ENCODE measurements around the gene BABAM2. TPM values are rescaled to one million over a fixed set of nuclear protein-coding genes. Genes with fewer than 3 reads are reported as not detected.

BABAM2 gene
- total and polyA plus RNA-seq, 9 of the 15 experiments (the other 6 are each of a cell fraction or from before 2014, with no cell fraction given) = 10.9 to 37.4 (median 25.6) TPM

DNA sequence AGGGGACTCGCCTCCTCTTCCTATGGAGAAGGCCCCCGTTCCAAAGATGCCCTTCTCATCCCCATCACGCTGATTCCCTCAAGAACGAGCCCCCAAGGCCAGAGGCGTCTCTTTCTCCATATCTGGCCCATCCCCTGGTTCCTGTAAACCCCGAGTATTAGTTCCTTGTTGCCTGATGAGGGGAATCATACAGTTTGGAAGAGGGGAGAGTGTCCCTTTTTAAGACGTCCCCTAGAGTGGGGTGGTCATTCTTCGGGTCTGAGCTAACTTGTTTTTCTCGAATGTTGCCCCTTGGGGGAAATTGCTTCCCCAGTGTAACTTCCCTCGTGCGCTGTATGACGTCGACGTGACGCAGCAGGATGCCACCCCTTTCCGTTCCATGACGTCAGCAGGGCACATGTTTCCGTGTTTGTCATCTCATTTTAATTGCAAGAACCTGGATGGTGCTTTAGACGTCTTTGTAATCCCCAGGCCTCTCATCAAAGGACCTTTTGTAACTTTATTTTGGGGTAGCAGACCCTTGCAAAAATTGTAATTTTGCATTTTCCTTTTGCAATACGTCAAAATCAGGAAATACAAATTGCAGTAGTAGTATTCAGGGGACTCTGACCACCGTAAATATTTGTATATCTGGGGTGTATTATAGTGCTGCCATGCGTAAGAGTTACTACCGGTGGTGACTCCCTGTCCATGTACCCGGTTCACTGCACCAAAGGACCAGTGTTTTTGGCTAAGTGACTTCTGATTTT is 569 bp downstream of the BABAM2 start (continued):
- TF ChIP-seq VEZF1 (CRISPR knock-in tag; IDR thresholded peaks at IDR 0.05) (no peak), ETV5 (CRISPR knock-in tag; IDR thresholded peaks at IDR 0.05; ENCODE audit: low read depth) (0 out of 2 replicates have a peak, but pooled peaks have one; percentile 12), CHD2 (IDR thresholded peaks at IDR 0.05; ENCODE audit: low read depth, low read length) (no peak), MLX (CRISPR knock-in tag; conservative IDR thresholded peaks at IDR 0.05) (no peak), ZBTB1 (CRISPR knock-in tag; IDR thresholded peaks at IDR 0.05; ENCODE audit: borderline replicate concordance, low read depth) (no peak), ZNF239 (CRISPR knock-in tag; IDR thresholded peaks at IDR 0.05) (peak; percentile 48; the same call in 1 of the 2 replicates), HDAC1 (IDR thresholded peaks at IDR 0.05) (no peak), ZNF449 (CRISPR knock-in tag; IDR thresholded peaks at IDR 0.05) (no peak), ESRRA (IDR thresholded peaks at IDR 0.05; ENCODE audit: borderline replicate concordance, low read depth) (no peak), COPS2 (conservative IDR thresholded peaks at IDR 0.05) (no peak), ATF1 (CRISPR knock-in tag; IDR thresholded peaks at IDR 0.05) (peak; percentile 93), ATF1 (tag; IDR thresholded peaks at IDR 0.05) (peak; percentile 100), GATA2 (CRISPR knock-in tag; IDR thresholded peaks at IDR 0.05) (no peak), KAT7 (CRISPR knock-in tag; IDR thresholded peaks at IDR 0.05; ENCODE audit: borderline replicate concordance) (no peak), PHF20 (IDR thresholded peaks at IDR 0.05; ENCODE audit: partially characterized antibody) (no peak), NCOA2 (IDR thresholded peaks at IDR 0.05; ENCODE audit: partially characterized antibody in 2 of 2) (no peak), CEBPG (CRISPR knock-in tag; IDR thresholded peaks at IDR 0.05) (0 out of 2 replicates have a peak, but pooled peaks have one; percentile 7), CEBPG (tag; conservative IDR thresholded peaks at IDR 0.05 in 1 of 2, IDR thresholded peaks at IDR 0.05 in 1 of 2) (no peak), NFIC (IDR thresholded peaks at IDR 0.05) (no peak), CSDE1 (IDR thresholded peaks at IDR 0.05) (peak in 1 of 2 experiments; percentile 94; a peak in 2 of 4 replicates)
- TF ChIP-seq, protein P1, sequence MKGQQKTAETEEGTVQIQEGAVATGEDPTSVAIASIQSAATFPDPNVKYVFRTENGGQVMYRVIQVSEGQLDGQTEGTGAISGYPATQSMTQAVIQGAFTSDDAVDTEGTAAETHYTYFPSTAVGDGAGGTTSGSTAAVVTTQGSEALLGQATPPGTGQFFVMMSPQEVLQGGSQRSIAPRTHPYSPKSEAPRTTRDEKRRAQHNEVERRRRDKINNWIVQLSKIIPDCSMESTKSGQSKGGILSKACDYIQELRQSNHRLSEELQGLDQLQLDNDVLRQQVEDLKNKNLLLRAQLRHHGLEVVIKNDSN (CRISPR knock-in tag; IDR thresholded peaks at IDR 0.05) = peak; percentile 70
- TF ChIP-seq, protein P2, sequence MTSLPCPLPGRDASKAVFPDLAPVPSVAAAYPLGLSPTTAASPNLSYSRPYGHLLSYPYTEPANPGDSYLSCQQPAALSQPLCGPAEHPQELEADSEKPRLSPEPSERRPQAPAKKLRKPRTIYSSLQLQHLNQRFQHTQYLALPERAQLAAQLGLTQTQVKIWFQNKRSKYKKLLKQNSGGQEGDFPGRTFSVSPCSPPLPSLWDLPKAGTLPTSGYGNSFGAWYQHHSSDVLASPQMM (CRISPR knock-in tag; IDR thresholded peaks at IDR 0.05) = no peak
- TF ChIP-seq, protein P3, sequence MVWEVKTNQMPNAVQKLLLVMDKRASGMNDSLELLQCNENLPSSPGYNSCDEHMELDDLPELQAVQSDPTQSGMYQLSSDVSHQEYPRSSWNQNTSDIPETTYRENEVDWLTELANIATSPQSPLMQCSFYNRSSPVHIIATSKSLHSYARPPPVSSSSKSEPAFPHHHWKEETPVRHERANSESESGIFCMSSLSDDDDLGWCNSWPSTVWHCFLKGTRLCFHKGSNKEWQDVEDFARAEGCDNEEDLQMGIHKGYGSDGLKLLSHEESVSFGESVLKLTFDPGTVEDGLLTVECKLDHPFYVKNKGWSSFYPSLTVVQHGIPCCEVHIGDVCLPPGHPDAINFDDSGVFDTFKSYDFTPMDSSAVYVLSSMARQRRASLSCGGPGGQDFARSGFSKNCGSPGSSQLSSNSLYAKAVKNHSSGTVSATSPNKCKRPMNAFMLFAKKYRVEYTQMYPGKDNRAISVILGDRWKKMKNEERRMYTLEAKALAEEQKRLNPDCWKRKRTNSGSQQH (CRISPR knock-in tag; IDR thresholded peaks at IDR 0.05) = no peak
